GM19468 (cell line): ENCODE measurements around the gene LIX1L.

Experiments
- ATAC-seq: cut with Tn5 transposase; IDR thresholded peaks from one replicate; pipeline ENCODE4 v1.9.1; 2021; ENCODE audit warnings: mild to moderate bottlenecking, moderate library complexity, moderate number of reproducible peaks; ENCODE audit not compliant: unreplicated experiment; ENCODE audit errors: extremely low read depth

Gene LIX1L

DNA sequence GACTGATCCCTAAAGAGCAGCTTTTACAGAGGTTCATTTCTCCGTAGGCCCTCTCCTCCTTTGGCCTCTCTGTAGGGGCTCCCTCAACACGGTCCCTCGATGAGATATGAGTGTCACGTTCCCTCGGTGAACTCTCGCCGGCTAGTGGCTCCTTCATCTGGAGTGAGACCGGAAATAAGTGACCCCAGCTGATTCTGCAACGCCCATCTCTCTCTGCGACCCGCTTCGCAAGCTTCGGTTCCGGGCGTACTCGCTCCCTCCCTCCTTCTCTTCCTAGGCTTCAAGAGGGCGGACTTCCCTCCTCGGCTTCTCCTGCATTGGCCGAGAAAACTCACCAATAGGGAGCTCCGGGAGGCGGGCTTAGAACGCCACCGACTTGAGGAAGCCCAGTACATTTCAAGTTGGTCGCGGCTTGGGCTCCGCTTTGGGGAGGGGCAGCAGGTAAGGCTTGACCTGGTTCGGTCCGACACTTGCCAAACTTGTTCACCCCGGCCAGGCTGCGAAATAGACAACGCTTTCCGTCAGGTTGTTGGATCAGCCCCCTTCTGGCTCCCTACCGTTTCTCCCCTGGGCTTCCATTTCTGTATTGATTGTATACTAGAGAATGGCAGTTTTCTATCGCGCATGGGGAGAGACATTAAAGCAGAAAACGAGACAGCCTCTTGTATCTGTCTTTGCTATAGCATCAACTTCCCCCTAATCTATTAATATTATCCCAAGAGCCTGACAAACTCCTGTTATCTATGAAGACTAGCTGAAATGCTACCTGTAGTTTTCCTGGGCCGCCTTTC, 6.7 kb upstream of the LIX1L start, which contains the start of the genes ANKRD34A and POLR3GL:
Gene ANKRD34A, minus strand, starts transcription at position 248 of the 791 bp plus-strand sequence. CDS start 2,816 bp downstream, outside the sequence.
Gene POLR3GL, plus strand, starts transcription at position 363 of the 791 bp plus-strand sequence. CDS start 10,176 bp downstream, outside the sequence.
- ATAC-seq = peak; percentile 82

DNA sequence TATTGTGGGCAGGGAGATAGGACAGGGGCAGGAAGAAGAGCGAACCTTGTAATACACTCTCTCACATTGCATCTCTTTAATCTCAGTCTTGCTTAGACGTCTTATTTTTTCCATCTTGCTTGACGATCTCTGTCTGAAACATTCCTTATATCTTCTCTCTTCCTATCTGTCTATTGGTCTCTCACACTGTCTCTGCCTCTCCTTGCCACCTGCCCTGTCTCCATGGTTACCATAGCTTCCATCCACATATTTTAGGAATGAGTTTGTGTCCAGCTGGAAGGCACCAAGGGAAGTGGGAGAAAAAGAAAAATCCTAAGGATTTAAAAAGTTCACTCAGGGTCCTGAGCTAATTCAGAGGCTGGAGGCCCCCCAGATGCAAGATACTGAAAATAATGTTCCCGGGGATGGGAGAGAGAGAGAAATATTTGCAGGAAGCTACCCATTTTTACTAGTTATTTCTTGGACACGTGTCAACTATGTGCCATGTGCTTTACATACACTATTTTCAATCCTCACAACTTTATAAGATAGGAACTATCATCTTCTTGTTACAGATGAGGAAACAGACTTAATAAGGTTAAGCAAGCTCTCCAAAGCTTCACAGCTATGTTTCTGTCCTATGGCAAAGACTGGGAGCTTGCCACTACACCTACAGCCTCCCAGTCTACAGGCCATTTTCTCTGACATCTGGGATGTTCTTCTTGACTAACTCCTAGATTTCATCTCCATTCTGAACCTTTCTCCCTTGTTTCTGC, 5.6 kb upstream of the LIX1L start:
- no peak for ATAC-seq

DNA sequence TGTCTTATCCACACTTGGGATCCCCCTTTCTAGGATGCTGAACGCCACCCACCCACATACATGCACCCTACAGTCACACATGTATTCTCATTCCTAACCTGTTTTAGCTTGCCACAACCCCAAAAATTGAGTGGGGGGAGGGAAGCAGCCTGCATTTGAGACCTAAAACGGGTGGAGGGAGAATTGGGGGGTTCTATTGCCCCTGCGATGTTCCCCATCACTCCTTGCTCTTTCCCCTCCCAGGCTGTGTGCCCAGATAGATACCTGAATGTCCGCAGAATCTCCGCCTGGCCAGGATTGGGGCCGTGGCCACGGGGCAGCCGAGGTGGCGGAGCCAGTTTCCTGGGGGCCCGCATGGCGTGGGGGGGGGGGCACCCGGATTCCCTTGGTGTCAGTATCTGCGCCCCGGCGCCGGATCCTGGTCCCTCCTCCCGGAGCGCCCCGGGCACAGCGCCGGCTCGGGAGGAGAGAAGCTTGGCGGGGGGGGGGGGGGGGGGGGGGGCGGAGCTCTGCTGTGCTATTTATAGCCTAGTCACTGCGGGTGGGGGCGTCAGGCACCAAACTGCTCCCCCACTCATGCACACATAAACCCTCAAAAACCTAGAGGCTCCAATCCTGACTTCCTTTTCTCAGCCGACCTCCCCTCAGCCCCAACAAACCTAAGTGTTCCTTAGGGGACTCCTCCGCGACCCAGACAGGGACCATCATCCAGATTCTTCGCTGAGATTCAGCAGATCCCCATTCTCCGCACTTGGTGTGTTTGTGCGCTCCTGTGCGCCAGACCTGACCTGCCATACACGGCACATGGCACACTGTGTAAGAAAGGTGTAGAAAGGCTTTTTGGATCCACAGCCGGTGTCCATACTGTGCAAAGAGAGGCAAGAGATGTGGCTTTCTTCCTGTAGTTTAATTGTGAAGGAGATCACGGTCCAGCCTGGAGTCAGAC, 4.6 kb upstream of the LIX1L start:
- no peak for ATAC-seq

DNA sequence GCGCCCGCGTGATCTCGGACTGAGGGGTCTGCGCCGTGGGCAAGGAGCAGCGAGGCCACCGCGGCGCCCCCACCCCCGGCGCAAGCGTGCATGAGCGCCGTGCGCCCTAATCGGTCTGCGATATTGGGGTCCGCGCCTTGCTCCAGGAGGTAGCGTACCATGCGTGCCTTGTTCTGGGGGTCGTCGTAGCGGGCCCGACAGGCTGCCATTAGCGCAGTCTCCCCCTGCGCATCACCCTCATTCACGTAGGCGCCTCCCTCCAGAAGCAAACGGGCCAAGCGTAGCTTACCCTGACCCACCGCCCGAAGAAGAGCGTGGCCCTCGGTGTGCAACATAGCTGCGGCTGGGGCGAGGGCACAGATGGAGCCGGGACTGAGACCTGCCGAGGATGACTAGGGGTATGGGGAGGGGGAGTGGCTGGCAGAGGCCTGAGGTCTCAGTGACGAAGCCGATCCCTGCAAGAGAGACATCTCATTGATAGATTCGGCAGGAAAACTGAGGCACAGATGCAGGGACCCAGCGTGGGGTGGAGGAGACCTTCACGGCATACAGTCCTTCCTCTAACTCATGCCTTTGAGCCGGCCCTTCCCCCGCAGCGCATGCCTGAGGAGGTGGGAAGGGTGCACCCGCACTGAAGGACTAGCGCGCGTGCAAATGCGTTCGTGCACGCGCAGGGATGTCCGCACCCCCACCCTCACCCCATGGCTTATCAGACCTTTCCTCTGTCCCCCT, 3.8 kb upstream of the LIX1L start:
- ATAC-seq = no peak

DNA sequence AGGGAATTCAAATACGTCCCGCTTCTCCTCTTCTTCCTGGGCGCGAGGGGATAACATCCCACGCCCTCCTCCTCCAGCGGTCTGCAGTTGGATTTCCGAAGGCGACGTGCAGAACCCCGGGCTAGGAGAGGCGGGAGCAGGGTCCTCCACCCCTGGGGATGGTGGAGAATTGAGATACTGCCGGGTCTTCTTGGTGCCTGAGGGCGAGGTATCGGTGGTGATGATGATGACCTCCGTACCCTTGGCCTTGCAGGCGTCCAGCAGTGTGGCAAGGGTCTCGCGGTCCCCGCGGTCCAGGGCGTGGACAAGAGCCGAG, 3.2 kb upstream of the LIX1L start:
- ATAC-seq = no peak

DNA sequence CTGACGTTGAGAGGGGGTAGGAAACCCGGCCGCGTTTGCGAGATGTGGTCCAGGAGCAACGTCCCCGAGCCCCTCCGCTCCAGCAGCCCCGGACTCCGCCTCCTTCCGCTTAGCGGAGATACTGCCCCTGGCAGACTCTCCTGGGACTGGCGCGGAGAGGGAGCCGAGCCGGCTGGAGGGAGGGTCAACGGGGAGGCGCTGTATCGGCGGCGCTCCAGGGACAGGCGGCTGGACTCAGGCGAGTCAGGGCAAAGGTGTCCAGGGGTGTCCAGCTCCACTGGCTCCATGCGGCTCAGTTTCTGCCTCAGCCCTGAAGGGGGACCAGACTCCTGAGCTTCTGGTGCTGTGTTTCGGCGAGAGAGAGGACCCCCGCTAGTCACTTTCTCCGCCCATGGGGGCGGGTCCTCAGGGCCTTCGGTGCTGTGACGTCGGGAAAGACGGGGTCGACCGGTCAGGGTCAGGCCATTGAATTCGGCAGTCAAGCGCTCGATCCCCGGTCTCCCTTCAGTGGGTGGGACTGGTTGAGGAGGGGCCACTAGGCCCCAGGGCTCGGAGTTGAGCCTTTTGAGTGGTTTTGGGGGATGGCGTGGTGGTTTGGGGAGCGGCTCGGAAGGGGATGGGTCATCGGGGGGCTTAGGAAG, 2.8 kb upstream of the LIX1L start:
- no peak for ATAC-seq

DNA sequence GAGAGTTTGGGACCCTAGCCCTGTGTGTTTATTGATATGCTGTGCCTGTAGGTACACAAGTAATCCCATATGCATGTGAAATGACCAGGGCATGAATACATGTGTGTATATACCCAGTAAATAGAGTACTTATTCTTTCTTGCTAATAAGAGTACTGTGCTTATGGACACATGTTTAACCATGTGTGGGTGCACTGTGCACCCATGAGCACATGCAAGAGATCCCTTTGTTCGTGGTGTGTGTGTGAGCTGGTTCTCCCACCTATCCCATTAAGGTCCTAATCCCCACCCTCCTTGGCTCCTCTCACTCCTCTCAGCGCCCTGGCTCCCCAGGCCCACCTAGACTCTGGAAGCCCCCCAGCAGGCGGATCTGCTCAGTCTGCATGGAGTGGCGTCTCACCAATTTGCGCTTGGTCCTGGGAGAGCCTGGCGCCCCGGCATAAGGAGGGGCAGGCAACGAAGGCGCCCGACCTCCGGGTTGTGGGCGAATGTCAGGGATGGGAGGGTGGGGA, 2.2 kb upstream of the LIX1L start:
- no peak for ATAC-seq

DNA sequence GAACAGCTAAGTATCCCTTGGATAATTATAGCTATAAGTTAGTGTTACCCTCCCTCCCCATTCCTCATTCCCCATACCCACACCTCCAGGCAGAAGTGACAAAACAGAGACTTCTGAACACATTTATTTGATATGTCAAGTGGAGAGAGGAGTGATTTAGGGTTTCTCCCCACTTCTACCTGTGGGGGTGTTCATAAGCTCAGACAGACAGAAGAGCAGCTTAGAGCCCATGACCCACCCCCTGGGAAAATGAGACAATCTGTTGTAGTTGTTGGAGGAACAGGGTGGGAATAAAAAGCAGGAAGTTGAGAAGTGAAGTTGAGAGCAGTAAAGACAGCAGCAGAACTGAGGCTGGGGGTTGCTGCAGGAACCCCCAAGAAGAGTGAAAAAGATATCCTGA, 1.5 kb upstream of the LIX1L start:
- ATAC-seq = no peak

DNA sequence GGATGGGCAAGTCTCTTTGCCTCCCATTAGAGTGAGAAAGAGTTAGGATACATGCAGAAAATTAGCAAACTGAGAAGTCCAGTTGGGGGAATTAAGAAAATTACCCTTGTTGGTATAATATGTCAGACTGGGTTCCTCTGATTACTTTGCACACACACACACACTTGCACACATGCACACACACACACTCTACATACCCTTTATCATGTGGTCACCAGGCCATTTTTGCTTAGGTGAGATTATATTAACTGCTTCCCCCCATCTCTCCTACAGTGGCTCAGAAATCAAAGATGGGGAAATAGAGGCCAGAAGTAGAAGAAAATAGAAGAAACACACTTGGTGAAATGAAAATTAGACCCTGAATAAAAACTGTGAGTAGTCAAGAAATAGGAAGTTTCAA, 917 bp upstream of the LIX1L start:
- no peak for ATAC-seq

DNA sequence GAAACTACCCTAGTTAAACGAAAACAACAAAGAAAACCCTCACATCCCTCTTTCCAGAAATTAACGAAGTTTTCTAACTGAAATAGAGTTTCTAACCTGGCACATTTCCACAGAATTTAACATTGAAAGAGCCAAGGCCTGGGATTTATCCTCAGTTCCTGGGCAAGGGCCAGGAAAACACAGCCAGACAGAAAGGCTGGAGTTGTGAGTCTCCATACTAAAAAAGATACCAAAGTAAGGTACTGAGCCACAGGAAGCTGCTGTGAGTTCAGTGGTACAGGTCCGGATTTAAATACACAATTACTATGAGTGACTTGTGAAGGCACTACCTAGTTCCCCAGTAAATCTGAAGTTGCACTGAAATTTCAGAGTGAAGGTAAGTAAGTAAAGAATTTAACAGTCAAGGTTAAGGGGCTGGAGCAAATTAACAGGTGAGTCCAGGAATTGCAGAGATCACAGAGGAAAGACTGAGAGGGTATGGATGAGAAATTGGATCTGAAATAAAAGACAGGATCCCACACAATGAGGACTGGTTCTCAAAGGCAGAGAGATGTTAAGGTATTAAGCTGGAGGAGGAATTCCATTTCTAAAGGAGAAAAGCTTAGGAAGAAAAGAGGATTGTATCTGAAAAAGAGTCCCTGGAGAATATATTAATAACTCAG, 905 bp downstream of the LIX1L start:
- ATAC-seq = no peak

DNA sequence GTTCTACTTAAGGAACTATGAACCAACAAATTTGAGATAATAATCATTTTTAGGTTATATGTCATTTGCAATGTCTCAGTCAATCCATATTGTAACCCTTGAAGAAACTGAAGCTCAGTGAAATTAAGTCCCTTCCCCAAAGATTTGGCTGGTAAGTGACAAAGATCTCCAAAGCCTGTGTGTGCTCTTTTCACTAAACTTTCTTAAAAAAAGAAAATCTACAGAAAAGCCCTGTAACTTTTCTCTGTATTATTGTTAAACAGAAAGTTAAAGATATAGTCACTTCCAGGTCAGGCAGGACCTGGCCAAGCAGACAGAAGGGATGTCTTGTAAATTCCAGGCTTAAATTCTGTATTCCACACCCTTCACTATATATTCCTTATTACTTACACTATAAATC, 1.5 kb downstream of the LIX1L start:
- no peak for ATAC-seq

DNA sequence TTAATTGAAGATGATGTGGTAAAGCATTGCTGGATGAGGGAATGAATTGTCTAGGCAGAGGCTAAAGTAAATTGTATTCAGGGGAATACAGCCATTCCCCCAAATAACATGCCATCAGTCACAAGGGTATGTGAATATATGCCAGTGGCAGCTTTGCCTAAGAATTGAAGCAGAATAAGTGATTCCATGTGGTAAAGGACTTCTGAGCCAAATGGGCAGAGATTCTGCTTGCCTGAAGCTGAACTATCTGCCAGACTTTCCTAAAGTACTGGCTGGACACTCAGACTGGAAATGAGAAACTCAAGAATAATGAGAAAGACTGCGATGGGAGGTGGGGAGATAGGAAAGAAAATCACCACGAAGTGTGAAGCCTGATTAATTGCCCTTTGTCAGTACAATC, 2.4 kb downstream of the LIX1L start:
- no peak for ATAC-seq

DNA sequence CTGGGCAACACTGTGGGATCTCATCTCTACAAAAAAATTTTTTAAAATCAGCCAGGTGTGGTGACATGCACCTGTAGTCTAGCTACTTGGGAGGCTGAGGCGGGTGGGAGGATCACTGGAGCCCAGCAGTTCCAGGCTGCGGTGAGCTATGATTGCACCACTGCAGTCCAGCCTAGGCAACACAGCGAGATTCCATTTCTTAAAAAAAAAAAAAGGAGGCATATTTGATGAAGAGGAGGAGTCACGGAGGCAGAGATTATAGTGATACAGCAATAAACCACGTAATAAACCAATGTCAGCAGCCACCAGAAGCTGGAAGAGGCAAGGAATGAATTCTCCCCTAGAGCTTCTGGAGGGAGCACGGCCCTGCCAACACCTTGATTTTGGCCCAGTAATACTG, 4.0 kb downstream of the LIX1L start:
- no peak for ATAC-seq

DNA sequence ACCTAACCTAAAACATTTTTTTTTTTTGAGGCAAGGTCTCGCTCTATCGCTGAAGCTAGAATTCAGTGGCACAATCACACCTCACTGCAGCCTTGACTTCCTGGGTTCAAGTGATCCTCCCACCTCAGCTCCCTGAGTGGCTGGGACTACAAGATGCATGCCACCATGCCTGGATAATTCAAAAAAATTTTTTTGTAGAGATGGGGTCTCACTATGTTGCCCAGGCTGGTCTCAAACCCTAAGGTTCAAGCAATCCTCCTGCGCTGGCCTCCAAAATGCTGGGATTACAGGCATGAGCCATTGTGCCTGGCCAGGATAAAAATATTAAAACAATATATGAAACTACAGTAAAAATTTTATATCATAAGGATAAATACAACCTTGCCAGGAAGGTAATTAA, 4.9 kb downstream of the LIX1L start:
- ATAC-seq = no peak

DNA sequence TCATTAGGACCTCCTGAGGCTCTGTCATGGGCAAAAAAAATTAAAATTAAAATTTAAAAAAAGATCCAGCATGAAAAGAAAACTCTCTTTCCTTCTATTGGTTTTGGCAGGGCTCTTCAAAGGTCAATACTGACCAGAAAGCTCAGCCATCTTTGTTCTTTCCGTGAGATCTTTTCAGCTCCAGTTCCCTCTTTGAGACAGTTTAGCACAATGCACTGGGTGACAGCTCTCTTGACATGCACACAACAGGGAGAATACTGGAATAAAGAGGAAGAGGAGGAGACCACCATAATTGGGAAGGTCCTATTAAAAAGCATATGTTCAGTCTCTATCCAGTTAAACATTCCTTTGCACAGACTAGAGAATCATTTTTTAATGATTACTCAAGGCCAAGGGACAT, 6.3 kb downstream of the LIX1L start:
- ATAC-seq = no peak

DNA sequence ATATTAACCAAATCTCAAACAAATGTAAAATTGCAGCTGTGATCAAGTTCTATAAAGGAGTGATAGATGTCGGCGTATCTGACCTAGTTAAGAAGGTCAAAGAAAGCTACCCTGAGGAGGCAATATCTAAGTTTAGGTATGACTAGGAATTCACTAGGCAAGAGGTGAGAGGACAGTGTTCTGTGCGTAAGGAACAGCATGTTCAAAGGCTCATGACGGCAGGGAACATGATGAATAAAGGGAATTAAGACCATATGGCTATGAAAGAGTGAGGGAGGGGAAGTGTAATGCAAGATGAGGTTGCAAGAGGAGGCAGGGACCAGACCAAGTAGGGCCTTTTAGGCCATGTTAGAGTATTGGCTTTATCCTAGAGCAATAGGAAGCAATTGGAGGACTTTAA, 8.6 kb downstream of the LIX1L start:
- ATAC-seq = no peak

DNA sequence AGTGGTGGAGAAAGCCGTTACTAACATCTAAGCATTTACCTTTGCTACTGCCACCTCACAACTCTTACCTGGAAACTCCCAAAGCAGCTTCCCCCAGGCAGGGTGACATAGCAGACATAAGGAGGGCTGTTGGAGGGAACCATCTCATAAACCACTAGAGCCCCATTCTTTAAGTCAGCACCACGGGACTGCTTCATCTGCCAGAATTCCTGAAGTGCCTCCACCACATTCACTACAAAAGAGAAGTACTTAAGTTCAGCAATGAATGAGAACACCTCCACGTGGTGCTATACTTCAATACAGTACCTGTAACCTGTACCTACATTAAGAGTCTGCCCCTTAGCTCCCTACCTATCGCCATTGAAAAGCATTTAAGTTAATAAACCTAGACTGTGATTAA, 10.3 kb downstream of the LIX1L start:
- no peak for ATAC-seq

DNA sequence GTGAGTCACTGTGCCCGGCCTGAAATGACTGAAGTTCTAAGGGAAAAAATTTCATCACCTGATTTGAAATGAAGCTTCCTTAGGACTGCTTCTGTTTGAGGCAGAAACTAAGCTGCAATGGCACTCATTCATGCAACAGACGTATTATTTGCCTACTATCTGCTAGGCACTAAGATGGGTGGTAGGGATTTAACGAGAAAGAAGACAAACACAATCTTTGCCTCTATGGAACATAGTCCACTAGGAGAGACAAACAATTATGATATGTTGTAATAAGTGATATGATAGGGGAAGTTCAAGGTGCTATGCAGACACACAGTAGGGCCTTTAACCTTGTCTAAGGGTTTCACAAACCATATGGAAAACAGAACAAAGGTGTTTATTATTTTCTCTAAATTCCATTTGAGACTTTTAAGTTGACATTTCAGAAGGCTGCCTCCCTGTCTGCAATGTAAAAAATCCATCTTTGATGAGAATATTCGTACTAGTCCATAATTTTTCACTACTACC, 11.3 kb downstream of the LIX1L start:
- no peak for ATAC-seq

DNA sequence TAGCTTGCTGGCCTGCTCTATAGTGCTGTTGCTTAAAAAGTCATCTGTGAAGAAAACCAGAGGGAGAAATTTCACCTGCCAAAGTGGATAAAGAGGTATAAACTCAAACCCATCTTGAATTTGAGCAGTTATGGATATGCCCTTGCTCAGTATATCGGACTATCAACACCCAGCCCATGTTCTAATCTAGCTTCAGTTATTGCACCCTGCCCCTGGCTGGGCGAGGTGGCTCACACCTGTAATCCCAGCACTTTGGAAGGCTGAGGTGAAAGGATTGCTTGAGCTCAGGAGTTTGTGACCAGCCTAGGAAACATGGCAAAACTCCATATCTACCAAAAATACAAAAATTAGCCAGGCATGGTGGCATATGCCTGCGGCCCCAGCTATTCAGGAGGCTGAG, 13.3 kb downstream of the LIX1L start:
- no peak for ATAC-seq
